Ammon's horn (tissue), 1 donor: ENCODE measurements around the gene ACAA1.
"Not testable (repeated sequence)": the region's sequence is repeated elsewhere in the genome, so short reads cannot be mapped to it uniquely, and the experiment has no call there.

Experiments
- DNase-seq: peaks from one replicate; pipeline ENCODE4 v3.0.0-alpha.2; 2016; ENCODE audit warnings: low spot score

ACAA1 gene

DNA sequence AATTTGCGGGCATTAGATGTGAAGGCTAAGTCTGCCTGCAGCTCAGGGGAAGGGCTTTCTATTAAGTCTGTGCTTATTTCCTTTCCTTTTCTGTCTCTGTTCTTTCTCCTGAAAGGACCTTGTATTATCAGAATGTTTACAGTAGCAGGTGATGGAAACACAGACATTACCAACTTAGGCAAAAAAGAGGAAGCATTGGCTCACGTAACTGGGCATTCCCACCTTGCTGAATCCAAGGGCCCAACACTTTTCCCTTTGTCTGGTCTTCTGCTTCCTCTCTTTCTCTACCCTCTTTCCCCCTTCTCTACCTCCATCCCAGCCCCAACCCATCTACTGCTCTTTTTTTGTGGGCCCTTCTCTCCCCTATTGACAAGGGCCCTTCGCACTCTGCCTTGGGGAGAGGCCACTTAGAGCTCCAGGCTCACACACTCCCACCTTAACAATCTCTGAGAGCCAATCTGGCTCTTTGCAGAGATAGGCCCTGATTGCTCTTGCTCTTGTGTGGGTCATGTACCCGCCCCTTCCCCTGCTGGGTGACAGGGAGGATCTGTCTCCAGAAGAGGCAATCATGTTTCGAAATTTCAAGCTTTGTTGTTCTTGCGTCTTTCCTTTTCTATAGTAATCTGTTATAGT is 35.0 kb downstream of the ACAA1 start:
- DNase-seq, result no peak

GRCh38 chr3:38100498-38100897 is 36.4 kb downstream of the ACAA1 start:
- DNase-seq, result no peak

DNA sequence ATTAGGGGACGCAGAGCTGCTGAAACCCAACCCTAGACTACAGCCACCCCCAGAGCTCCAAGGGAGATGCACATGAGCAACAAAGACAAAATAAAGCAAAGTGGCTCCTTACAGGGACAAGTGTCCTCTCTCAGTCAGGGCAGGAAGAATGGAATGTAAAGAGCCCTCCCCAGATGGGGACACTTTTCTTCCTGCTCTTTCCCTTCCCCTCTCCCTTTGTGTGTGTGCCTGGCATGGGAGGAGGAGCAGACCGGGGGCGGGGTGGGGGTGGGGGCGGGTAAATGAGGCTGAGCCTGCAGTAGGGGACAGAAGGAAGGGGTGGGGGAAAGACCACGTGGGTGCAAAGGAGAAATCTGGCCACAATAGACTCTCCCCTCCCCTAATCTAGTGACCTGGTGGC is 37.4 kb downstream of the ACAA1 start:
- DNase-seq, result no peak

GRCh38 chr3:38098376-38098723 is 38.6 kb downstream of the ACAA1 start:
- no peak for DNase-seq

DNA sequence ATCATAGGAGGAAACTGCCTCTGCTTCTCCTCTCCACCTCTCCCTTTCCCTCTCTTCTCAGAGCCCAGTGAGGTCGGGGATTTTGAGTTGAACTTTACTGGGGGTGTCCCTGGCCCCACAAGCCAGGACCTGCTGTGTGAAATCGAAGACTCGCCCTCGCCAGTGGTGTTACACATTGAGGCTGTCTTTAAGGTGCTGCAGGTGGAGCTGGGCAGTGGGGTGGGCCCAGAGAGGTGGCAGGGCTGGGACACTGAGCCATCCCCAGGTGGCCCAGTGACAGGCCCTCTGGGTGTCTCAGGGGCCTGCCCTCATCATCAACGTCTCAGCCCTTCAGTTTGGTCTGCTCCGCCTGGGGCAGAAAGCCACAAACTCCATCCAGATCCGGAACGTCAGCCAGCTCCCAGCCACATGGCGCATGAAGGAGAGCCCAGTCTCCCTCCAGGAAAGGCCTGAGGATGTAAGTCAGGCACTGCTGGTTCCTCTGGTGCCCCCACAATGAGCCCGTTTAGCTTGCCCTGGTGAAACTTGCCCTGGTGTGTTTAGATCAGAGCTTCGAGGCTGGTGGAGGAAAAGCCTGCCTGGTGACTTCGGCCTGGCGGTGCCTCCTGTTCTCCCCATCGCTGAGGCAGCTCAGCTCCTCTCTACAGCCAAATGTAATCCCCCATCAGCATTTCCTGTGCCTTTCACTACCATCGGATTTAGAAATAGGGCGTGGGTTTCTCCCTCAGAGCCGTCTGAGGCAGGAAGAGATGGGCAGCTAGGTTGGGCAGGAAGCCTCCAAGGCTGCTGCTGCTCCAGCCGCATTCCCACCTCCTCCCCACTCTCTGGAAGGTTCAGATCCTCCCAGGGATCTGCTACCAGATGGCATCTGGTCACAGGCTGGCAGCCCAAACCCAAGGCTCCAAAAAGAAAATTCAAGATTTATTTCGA is 39.2 kb downstream of the ACAA1 start:
- no peak for DNase-seq

GRCh38 chr3:38095669-38096483 is 41.1 kb downstream of the ACAA1 start:
- DNase-seq, result peak; percentile 57

DNA sequence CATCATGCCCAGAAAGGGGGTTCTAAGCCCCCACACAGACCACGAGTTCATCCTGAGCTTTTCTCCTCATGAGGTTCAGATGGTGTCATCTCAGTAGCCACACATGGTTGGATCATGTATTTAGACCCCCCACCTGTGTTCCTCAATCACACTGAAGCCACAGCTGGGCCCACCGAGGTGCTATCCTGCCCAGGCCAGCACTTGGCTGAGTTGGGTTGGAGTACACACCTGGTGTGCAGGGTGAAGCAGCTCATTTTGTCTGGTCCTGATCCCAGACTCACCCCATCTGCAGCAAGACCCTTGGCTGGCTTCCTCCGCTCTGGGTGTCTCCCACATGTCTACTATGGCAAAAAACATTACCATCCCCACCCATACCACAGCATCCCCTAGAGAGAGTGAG is 41.9 kb downstream of the ACAA1 start:
- no peak for DNase-seq

DNA sequence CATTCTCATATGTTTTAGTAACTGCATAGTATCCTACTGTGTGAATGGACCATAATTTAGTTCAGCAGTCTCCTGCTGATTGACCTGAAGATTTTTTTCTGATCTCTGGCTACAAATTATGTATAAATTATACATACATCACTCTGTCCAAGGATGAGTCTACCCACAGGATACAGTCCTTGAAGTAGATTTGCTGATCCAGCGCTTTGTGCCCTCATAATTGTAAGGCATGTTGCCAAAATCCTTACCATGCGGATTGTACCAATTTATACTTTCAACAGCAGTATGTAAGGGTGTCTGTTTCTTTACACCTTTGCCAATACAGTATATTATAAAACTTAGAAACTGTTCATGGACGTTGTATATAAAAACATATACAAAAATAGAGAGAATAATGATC is 46.5 kb downstream of the ACAA1 start:
- no peak for DNase-seq

- no peak for DNase-seq
Observed at GRCh38 chr3:38089163-38089562, 47.8 kb downstream of the ACAA1 start.

DNA sequence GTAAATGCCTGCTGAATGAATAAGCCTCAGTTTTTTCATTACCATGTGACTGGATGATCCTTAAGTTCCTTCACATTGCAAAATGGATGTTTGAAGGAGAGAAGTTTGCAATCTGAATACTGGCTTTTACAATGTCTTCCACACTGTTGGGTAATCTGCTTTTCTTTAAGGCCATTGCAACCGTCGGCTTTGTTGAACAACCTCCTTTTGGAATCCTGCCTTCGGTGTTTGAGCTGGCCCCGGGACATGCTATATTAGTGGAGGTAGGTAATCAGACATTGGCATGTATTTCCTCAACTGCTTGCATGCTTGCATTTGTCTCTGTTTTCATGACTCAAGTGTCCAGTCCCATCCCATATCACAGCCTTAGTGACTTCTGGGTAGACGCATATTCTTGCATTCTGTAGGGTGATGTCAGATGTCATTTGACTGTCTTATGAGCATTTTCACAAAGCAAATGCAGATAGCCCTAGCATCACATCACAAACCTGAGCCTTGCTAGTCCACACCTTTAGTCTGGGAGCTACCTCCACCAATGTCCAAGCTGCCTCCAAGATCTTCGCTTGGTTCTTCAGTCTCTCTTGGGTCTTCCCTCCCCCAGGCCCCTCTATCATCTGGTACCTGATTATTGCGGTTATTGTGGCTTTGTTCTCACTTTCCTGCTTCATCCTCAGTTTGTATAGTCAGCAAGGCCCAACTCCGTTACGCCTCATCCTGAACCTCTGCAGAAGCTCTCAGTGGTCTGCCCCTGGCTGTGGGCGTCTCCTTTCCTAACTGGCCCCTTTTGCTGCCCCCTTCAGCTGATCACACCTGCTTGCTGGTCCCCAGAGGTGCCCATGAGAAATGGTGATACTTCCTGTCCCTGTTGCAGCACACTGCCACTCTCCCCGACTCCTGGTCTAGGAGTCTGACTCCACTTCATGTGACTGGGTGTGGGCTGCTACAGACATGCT is 48.5 kb downstream of the ACAA1 start:
- no peak for DNase-seq

- DNase-seq, result not testable (repeated sequence)
Observed at GRCh38 chr3:38087278-38087677, 49.6 kb downstream of the ACAA1 start.

GRCh38 chr3:38086496-38086895 is 50.4 kb downstream of the ACAA1 start:
- no peak for DNase-seq

DNA sequence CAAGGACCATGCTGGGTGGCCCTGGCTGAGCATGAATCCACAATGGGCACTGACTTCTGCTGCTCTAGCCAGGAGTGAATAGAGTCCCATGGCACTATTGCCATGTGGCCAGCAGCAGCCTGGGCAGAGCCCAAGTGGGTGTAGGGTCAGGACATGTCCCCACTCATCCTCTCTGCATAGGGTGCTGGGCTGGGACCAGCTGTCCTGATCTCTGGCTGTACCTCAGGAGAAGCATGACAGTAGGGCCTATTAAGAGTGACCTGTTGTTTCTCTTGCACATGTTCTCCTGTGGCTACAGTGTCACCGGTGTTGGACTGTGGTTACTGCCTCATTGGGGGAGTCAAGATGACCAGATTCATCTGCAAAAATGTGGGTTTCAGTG is 51.0 kb downstream of the ACAA1 start:
- no peak for DNase-seq

DNA sequence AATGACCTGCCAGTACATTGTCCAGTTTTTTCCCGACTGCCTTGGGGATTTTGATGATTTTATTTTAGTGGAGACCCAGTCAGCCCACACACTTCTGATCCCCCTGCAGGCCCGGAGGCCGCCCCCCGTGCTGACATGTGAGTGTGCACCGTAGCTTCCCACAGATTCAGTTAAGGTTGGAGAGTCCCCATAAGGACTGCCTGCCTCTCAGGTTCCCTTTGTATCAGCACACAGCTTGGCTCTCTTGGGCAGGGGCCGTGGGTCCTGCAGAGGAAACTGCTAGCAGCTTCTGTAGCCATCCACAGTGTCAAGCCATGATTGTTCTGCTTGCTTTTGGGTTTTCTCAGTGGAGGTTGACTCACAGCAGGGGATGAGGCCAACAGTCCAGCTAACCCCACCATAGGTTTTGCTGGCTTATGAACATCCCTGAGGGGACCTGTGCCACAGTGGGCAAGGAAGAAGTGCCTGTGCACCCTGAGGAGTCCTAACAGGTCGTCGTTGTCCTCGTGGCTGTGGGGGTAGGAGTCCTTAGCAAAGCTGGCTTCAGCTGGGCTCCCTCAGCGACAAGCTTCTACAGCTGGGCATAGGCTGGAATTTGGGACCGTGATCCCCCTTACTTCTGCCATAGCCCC is 51.5 kb downstream of the ACAA1 start:
- no peak for DNase-seq

GRCh38 chr3:38084334-38085310 is 52.3 kb downstream of the ACAA1 start:
- no peak for DNase-seq

- DNase-seq, result no peak
Observed at GRCh38 chr3:38083871-38084333, 53.0 kb downstream of the ACAA1 start.

- not testable (repeated sequence) for DNase-seq
Observed at GRCh38 chr3:38083254-38083653, 53.7 kb downstream of the ACAA1 start.

DNA sequence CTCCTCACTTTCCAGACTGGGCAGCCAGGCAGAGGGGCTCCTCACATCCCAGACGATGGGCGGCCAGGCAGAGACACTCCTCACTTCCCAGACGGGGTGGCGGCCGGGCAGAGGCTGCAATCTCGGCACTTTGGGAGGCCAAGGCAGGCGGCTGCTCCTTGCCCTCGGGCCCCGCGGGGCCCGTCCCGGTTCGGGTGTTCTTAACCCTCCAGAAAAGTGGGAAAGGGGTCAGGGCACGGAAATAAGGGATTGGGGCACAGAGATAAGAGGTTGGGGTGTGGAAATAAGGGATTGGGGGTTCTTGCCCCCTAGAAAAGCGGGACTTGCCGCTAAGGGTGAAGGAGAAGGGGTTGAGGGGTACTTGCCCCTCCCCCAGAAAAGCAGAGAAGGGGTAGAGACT is 54.6 kb downstream of the ACAA1 start:
- DNase-seq, result not testable (repeated sequence)

GRCh38 chr3:38077073-38077472 is 59.9 kb downstream of the ACAA1 start:
- not testable (repeated sequence) for DNase-seq
